SKM-1 (cell line): ENCODE results near the gene JMJD6.
"Not testable (repeated sequence)": the region's sequence is repeated elsewhere in the genome, so short reads cannot be mapped to it uniquely, and the experiment has no call there.

ENCODE experiments used
- DNase-seq: peaks from one replicate; lab custom pipeline; 2025; ENCODE audit not compliant: unreplicated experiment; lab: John Stamatoyannopoulos, UW

JMJD6 gene

DNA sequence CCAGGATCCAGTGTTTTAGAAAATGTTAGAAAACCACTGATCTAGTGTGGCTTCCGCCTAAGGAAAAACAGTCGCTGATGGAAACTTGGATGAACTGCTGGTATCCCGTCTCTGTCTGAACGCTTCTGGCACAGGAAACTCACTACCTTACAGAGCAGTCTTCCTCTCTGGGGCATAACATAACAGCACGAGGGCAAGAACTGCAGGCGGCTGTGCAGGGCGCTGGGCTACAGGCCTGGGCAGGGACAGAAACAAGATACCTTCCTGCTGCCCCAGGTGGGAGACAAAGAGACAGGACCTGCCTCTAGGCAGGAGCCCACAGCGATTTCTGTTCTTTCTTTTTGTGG lies 26.2 kb downstream of the JMJD6 start:
- DNase-seq = no peak

DNA sequence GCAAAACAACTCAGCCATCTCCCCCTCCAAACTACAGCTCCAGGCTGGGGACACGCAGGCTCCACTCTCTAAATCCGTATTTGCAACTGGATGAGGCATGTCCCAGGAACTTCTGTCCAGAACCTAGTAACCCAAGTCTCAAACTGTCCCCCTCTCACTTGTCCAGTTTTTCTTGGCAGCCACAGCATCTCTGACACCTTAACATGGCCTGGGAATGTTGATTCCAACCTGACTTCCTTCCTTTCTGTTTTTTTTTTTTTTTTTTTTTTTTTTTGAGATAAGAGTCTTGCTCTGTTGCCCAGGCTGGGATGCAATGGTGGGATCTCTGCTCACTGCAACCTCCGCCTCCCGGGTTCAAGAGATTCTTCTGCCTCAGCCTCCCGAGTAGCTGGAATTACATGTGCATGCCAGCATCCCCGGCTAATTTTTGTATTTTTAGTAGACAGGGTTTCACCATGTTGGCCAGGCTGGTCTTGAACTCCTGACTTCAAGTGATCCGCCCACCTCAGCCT lies 27.9 kb downstream of the JMJD6 start:
- DNase-seq = not testable (repeated sequence)

DNA sequence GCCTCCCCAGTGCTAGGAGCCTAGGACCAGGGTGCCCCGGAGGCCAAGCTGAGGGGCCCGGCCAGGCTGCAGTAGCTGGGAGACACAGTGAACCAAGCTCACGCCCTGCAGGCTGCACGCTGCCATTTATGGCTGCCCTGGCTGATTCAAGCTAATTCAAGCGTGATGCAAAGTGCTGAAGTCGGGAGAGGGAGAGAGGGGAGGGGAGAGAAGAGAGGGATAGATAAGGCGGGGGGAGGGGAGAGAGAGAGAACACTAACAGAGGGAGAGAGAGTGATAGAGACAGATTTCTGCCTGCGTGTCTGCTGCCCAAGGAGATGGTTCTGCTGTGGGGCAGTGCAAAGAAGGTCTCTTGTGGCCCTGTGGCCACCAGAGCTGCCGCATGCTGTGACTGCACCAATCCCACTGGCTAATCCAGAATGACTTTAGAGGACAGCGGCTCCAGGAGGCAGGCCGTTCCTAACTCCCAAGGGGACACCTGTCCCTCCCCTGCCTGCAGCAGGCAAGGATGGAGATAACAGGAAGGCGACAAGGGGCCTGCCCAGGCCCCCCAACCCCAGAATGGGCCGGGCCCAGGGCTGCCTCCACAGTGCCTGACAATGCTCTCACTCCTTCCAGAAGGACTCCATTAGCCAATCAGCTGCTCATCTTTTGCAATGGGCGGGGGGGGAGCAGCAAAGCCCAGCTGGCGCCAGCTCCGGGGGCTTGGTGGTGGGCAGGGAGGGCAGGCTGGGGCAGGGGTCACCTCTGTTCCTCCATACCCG lies 28.5 kb downstream of the JMJD6 start:
- DNase-seq = no peak

DNA sequence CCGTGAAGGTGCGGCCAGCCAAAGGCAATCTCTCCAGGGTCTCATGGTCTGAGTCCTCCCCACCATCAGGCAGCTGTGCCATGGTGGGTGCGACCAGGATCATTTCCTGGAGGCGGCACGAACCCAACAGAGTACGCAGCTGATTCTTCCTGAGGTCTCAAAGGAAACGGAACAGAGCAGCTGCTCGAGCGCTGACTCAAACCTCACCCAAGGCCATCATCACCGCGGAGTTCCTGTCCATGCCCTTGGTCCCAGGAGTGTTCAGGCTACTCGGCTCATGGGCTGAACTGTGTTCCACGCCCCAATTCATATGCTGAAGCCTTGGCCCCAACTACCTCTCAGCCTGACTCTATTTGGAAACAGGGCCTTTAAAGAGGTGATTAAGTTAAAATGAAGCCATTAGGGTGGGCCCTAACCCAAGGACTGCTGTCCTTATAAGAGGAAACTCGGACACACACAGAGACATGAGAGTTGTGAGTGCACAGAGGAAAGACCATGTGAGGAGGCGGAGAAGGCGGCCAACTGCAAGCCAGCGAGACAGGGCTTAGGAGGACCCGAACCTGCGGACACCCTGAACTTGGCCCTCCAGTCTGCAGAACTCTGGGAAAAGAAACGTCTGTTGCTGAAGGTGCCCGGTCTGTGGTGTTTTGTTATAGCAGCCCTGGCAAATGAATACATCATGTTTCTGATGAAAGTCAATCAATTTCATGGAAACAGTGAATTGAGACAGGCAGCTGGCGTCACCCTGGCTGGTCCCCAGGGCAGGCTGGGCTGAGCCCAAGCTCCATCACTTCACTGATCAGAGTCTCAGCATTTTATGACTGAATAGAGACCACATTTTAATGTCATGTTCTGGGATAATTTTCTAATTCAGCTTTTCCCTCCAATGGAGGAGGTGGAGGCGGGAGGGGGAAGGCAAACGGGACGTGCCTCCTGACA lies 29.4 kb downstream of the JMJD6 start:
- no peak for DNase-seq

- no peak for DNase-seq
Observed at GRCh38 chr17:76695059-76695831, 31.2 kb downstream of the JMJD6 start.

DNA sequence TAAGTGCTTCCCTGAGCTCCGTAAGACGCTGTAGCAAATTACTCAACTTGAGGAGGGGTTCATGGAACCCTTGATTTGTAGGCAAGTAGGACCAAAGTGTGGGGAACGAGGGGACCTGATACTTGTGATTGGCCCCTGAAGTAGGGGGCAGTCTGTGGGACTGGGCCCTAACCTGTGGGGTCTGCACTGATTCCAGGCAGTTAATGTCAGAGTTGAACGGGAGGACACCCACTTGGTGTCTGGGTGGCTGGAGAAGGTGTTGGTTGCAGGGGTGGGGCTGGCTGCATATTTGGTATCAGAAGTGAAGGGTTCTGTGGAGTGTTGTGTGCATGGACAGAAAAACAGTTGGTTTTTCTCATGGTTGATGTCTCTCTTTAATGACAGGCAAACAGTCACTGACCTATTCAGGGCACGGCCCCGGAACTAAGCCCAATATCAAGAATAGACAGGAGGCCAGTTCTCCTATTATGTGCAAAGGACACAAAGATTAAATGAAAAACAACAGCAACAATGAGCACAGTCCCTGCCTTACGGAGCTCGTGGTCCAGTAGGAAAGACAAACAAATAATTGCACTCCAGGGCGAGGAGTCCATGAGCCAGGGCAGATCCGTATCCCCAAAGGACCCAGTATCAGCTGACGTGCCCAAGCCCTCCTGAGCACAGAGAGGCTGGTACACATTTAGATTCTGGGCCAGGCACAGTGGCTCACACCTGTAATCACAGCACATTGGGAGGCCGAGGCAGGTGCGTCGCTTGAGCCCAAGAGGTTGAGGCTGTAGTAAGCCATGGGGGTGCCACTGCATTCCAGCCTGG lies 34.8 kb downstream of the JMJD6 start:
- no peak for DNase-seq

DNA sequence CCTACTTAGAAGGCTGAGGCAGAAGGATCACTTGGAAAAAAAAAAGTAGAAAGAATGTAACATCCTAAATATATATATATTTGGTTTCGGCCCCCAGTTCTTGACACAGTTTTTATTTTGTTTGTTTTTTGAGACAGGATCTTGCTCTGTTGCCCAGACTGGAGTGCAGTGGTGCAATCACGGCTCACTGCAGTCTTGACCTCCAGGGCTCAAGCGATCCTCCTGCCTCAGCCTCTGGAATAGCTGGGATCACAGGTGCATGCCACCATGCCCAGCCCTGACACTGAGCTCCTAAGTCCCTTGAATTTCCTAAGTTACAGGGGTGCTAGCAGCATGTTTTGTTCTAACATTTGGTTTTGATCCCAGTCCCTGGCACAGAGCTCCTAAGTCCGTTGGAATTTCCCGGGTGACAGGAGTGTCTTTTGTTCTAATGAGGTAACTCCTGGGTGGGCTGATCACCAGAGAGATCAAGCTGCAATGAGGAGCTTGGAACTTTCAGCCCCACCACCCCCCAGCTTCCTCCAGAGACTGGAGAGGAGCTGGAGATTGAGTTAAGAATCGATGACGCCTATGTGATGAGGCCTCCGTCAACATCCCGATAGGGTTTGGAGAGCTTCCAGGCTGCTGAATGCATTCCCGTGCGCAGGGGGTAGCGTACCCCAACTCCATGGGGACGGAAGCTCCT lies 35.7 kb downstream of the JMJD6 start:
- DNase-seq = no peak

GRCh38 chr17:76689859-76690258 lies 36.5 kb downstream of the JMJD6 start:
- no peak for DNase-seq

GRCh38 chr17:76688165-76688622 lies 38.2 kb downstream of the JMJD6 start:
- no peak for DNase-seq

GRCh38 chr17:76687298-76688164 lies 38.9 kb downstream of the JMJD6 start:
- DNase-seq = no peak

DNA sequence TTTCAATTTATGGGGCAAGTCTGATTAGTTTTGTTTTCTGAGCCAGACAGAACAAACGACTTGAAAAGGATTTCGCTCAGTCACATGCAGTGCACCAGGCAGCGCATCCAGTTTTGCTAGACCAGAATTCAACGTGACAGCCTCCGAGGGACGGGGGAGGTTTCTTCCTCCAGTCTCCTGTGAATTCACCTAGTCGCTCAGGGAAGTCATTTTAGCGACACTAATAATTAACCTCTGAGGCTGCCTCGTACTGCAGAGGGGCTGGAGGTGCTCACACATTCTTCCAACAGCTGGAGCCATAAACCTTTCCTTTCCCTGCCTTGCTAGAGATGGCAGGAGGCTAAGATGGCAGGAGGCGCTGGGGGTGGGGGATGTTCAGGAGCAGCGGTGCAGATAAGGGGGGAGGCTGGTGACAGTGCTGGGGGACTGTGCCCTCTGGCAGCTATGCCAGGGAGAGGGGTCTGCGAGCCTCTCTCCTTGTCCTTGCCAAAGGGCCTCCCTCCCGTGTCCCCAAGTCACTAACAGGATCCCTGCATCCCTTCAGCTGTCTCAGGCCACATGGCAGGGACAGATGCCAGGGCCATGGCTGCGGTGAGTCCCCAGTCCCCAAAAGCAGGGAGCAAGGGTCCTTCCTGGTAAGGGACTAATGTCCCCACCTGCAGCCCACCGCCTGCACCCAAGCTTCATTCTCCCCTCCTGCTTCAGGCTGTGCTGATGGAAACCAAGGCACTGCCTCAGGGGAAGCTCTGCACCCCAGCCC lies 39.7 kb downstream of the JMJD6 start:
- no peak for DNase-seq

GRCh38 chr17:76685846-76686245 lies 40.6 kb downstream of the JMJD6 start:
- no peak for DNase-seq

DNA sequence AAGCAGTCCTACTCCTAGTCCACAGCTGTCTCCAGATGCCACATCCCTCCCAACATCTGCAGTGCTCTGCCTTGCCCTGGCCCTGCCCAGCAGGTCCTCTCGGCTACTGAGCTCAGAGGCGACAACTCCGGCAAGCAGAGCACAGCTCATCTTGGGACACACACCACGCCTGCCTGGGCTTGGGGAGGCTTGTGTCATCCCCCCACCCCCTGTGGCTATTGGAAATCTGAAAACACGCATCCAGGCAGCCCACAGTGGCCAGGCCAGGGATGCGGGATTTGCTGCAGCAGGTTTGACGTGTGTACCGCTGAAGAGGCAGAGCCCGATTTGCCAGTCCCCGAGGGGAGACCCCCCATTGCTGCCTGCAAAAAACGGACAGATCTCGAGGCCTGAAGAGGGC lies 41.0 kb downstream of the JMJD6 start:
- DNase-seq = no peak

GRCh38 chr17:76684756-76685155 lies 41.6 kb downstream of the JMJD6 start:
- no peak for DNase-seq

DNA sequence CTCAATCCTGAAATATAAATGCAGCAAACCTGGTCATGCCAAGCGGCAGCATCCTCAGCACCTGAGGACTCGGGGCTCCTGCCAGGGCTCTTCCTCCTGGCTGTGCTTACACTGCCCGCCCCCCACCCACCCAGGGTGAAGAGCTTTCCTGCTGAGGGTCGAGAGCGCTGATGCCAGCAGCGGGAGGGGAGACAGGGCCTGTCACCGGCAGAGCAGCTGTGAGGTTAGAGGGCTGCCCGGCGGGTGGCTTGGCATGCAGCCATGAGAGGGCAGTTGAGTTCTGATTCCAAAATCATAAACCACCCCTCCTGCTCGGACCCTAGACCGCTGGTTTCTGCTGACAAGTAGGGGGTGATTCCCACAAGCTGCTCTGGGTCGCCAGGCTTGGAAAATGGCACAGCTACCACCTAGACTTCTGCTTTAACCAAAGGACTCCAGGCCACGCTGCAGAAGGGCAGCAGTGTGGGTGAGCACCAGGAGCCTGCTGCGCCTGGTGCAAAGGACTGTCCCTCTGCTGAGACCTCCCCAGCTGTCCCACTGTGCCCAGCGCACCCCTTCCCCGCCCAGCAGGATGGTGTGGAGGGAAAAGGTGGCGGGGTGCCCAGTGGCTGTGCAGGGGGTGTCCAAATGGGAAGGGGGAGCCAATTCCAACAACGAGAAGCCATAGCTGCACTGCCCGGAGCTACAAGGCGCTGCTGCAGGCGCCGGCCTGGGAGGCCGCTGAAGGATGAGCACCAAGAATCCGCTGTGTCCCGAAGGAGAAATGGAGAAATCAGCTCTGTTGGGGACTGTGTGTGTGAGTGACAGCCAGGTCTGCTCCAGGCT lies 42.3 kb downstream of the JMJD6 start:
- no peak for DNase-seq

DNA sequence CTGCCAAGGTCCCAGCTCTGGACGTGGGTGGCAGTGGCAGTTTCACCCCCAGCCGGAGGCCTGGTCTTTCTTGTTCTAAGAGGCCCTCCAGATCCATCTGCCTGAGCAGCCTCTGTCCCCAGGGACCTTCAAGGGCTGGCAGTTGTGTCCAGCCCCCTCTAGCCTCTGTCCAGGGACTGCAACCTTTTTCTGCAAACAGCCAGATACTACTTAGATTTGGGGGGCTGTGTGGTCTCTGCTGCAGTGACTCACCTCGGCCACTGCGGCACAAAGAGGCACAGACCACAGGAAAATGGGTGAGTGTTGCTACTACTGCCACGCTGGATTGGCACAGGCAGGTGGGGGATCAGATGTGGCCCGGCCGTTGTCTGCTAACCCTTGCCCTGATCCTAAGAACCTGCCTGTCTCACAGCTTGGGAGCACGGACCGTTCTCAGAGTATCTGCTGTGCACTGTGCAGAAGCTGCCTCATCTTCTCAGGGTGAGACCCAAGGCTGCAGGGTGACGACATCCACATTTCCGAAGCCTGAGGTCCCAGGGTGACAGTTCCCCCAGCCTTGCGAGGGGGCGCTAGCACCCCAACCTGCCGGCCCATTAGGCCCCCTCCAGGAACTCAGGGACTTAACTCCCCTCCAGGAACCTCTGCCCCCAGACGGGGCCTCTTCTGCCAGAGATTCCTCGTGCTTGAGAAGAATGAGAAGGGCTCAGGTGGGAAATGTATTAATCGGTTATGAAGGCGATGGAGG lies 43.2 kb downstream of the JMJD6 start:
- DNase-seq = no peak

DNA sequence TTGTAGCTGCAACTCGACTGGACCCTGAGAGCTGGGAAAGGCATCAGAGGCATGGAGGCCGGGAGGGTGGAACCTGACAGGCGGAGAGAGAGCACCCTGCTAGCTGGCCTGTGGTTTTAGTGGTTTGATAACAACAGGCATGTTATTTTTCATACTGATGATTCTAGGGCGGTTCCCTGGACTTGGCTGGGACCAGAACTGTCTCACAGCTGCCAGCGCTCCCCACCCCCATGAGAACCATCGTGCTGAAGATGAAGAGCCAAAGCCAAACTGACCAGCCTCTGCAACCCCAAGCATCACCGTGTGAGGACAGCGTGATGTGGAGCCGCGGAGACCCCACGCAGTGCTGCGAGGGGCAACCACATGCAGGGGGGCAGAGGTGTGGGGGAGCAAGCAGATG lies 44.1 kb downstream of the JMJD6 start:
- no peak for DNase-seq
